ENCODE results near the gene CD44.

The CD44 gene

GRCh38 chr11:35102267-35102666 is 36.7 kb upstream of the CD44 start:
- no peak overlapping the region for H3K27ac ChIP-seq (ENCODE audit: poor library complexity, severe bottlenecking)
- TF ChIP-seq CTCF (IDR thresholded peaks at IDR 0.05; ENCODE audit: poor library complexity, severe bottlenecking), result no peak
- H3K27me3 ChIP-seq (ENCODE audit: insufficient read depth, poor library complexity, severe bottlenecking), result no peaks in the 10 kb centered on the region
- H3K4me1 ChIP-seq (ENCODE audit: insufficient read depth, poor library complexity, severe bottlenecking), result peaks cover 7% of the 10 kb centered on the region
- no peaks in the 10 kb centered on the region for H3K36me3 ChIP-seq (ENCODE audit: low read depth)
- no peak for DNase-seq (ENCODE audit: low spot score)
- no peaks in the 10 kb centered on the region for H3K9me3 ChIP-seq (ENCODE audit: severe bottlenecking)
- no peak for ATAC-seq (ENCODE audit: low read depth)
- H3K4me3 ChIP-seq (ENCODE audit: severe bottlenecking), result no peak overlapping the region

GRCh38 chr11:35103366-35104208 is 35.4 kb upstream of the CD44 start:
- no peak overlapping the region for H3K4me3 ChIP-seq (ENCODE audit: severe bottlenecking)
- H3K9me3 ChIP-seq (ENCODE audit: severe bottlenecking), result no peaks in the 10 kb centered on the region
- TF ChIP-seq CTCF (IDR thresholded peaks at IDR 0.05; ENCODE audit: poor library complexity, severe bottlenecking), result no peak
- ATAC-seq (ENCODE audit: low read depth), result no peak
- peaks cover 7% of the 10 kb centered on the region for H3K4me1 ChIP-seq (ENCODE audit: insufficient read depth, poor library complexity, severe bottlenecking)
- H3K27me3 ChIP-seq (ENCODE audit: insufficient read depth, poor library complexity, severe bottlenecking), result no peaks in the 10 kb centered on the region
- DNase-seq (ENCODE audit: low spot score), result no peak
- H3K36me3 ChIP-seq (ENCODE audit: low read depth), result no peaks in the 10 kb centered on the region
- no peak overlapping the region for H3K27ac ChIP-seq (ENCODE audit: poor library complexity, severe bottlenecking)

DNA sequence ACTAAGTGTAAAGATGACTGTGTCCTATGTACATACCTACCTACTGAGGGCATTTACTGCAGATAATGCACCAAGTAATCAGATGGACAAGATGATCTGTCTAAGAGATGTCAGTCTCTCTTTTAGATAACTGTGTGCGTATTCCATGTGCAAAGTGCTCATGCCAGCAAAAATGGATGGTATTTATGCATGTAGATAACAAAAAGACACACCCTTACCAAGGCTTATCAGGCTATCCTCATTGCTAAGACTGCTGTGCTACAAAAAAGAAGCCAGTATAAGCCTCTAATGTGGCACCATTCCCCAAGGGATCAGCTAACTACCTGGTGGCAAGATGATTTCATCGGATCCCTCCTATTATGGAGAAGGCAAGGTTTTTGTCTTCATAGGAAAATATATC is 34.3 kb upstream of the CD44 start:
- ATAC-seq (ENCODE audit: low read depth) (no peak), DNase-seq (ENCODE audit: low spot score) (no peak)
- no peak for TF ChIP-seq CTCF (IDR thresholded peaks at IDR 0.05; ENCODE audit: poor library complexity, severe bottlenecking)
- Histone ChIP-seq H3K27me3 (ENCODE audit: insufficient read depth, poor library complexity, severe bottlenecking) (no peaks in the 10 kb centered on the region), H3K9me3 (ENCODE audit: severe bottlenecking) (no peaks in the 10 kb centered on the region), H3K4me1 (ENCODE audit: insufficient read depth, poor library complexity, severe bottlenecking) (no peaks in the 10 kb centered on the region), H3K36me3 (ENCODE audit: low read depth) (no peaks in the 10 kb centered on the region), H3K4me3 (ENCODE audit: severe bottlenecking) (no peak overlapping the region), H3K27ac (ENCODE audit: poor library complexity, severe bottlenecking) (no peak overlapping the region)

- Histone ChIP-seq H3K36me3 (ENCODE audit: low read depth) (no peaks in the 10 kb centered on the region), H3K27me3 (ENCODE audit: insufficient read depth, poor library complexity, severe bottlenecking) (no peaks in the 10 kb centered on the region), H3K27ac (ENCODE audit: poor library complexity, severe bottlenecking) (no peak overlapping the region), H3K9me3 (ENCODE audit: severe bottlenecking) (no peaks in the 10 kb centered on the region), H3K4me3 (ENCODE audit: severe bottlenecking) (no peak overlapping the region), H3K4me1 (ENCODE audit: insufficient read depth, poor library complexity, severe bottlenecking) (no peaks in the 10 kb centered on the region)
- ATAC-seq (ENCODE audit: low read depth) (no peak), DNase-seq (ENCODE audit: low spot score) (no peak)
- no peak for TF ChIP-seq CTCF (IDR thresholded peaks at IDR 0.05; ENCODE audit: poor library complexity, severe bottlenecking)
Measured at GRCh38 chr11:35105319-35106079, 33.5 kb upstream of the CD44 start.

All from RWPE2 (cell line).